ENCODE results near the gene TAS2R38.
A peak's percentile ranks its signal among the peaks of the same experiment; 100 is the strongest.

TAS2R38 gene

GRCh38 chr7:141976524-141977245 is 3.1 kb upstream of the TAS2R38 start:
- no peak for DNase-seq (ENCODE audit: low read depth)

GRCh38 chr7:141975806-141976523 is 2.4 kb upstream of the TAS2R38 start:
- peak; percentile 21 for DNase-seq (ENCODE audit: low read depth)

- DNase-seq (ENCODE audit: low read depth) = no peak
Measured at GRCh38 chr7:141974831-141975230, 1.3 kb upstream of the TAS2R38 start.

- no peak for DNase-seq (ENCODE audit: low read depth)
Measured at GRCh38 chr7:141960687-141961422, 12.7 kb downstream of the TAS2R38 start.

GRCh38 chr7:141956084-141956483 is 17.5 kb downstream of the TAS2R38 start:
- no peak for DNase-seq (ENCODE audit: low read depth)

GRCh38 chr7:141954334-141954733 is 19.2 kb downstream of the TAS2R38 start:
- DNase-seq (ENCODE audit: low read depth) = no peak

- no peak for DNase-seq (ENCODE audit: low read depth)
Measured at GRCh38 chr7:141952461-141952860, 21.1 kb downstream of the TAS2R38 start.

- no peak for DNase-seq (ENCODE audit: low read depth)
Measured at GRCh38 chr7:141950806-141951205, 22.8 kb downstream of the TAS2R38 start.

- no peak for DNase-seq (ENCODE audit: low read depth)
Measured at GRCh38 chr7:141949911-141950310, 23.7 kb downstream of the TAS2R38 start.

GRCh38 chr7:141949451-141949850 is 24.1 kb downstream of the TAS2R38 start:
- no peak for DNase-seq (ENCODE audit: low read depth)

GRCh38 chr7:141949021-141949420 is 24.6 kb downstream of the TAS2R38 start:
- DNase-seq (ENCODE audit: low read depth) = no peak

GRCh38 chr7:141946796-141947195 is 26.8 kb downstream of the TAS2R38 start, which contains the start of gene CLEC5A:
CLEC5A (minus strand) TSS chr7:141946974; CDS start chr7:141946292, 682 bp downstream.
- no peak for DNase-seq (ENCODE audit: low read depth)

GRCh38 chr7:141945356-141945755 is 28.2 kb downstream of the TAS2R38 start:
- peak; percentile 7 for DNase-seq (ENCODE audit: low read depth)

GRCh38 chr7:141944811-141945210 is 28.8 kb downstream of the TAS2R38 start:
- DNase-seq (ENCODE audit: low read depth) = no peak

GRCh38 chr7:141943846-141944245 is 29.7 kb downstream of the TAS2R38 start:
- DNase-seq (ENCODE audit: low read depth) = no peak

- no peak for DNase-seq (ENCODE audit: low read depth)
Measured at GRCh38 chr7:141941075-141941474, 32.5 kb downstream of the TAS2R38 start.

- DNase-seq (ENCODE audit: low read depth) = no peak
Measured at GRCh38 chr7:141930211-141930610, 43.4 kb downstream of the TAS2R38 start.

- no peak for DNase-seq (ENCODE audit: low read depth)
Measured at GRCh38 chr7:141928845-141929195, 44.8 kb downstream of the TAS2R38 start.

GRCh38 chr7:141928146-141928844 is 45.3 kb downstream of the TAS2R38 start:
- DNase-seq (ENCODE audit: low read depth) = no peak

Data from amniotic epithelial cell (primary cell).